ENCODE data around the gene SLC34A3. TPM values are rescaled to one million over a fixed set of nuclear protein-coding genes. Genes with fewer than 3 reads are reported as not detected.

SLC34A3 gene
- total and polyA plus RNA-seq, 2 donors (not counting 3 experiments of a cell fraction or from before 2014, with no cell fraction given) = not detected

DNA sequence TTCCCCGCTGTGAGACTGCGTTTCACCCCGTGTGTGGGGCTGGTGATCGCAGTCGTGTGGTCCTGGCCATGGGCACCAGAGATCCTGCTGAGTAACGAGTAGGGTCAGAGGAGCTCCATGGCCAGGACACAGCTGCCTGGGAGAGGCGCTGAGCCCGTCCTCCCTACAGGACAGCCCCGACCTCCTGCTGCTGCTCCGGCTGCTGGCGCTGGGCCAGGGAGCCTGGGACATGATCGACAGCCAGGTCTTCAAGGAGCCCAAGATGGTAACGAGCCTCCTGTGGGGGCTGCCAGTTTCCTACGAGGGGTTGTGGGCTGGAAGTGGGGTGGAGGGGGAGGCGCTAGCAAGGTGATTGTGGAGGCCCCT is 35.4 kb downstream of the SLC34A3 start:
- Histone ChIP-seq H3K4me3 (replicated peaks in 1 of 3; ENCODE audit: insufficient read depth in 1 of 3, low read depth in 1 of 3, low read length in 3 of 3) (no peak overlapping the region), H3K9ac (replicated peaks; ENCODE audit: extremely low read depth, insufficient read depth, low read length) (no peak overlapping the region), H4K20me1 (replicated peaks; ENCODE audit: control insufficient read depth, extremely low read depth, insufficient read depth, low read length) (no peaks in the 10 kb centered on the region), H3K27me3 (ENCODE audit: control insufficient read depth in 2 of 2, insufficient read depth in 2 of 2, low read length in 2 of 2) (no peaks in the 10 kb centered on the region), H3K9me3 (replicated peaks; ENCODE audit: control insufficient read depth, insufficient read depth, low read length) (no peaks in the 10 kb centered on the region), H3K9me1 (replicated peaks; ENCODE audit: control insufficient read depth, extremely low read depth, insufficient read depth, low read length) (no peaks in the 10 kb centered on the region), H3K4me1 (ENCODE audit: control insufficient read depth, extremely low read depth, insufficient read depth, low read length) (peaks cover 22% of the 10 kb centered on the region), H3K27ac (ENCODE audit: insufficient read depth, low read depth, low read length) (no peak overlapping the region), H3K36me3 (ENCODE audit: control insufficient read depth in 2 of 2, extremely low read depth in 1 of 2, insufficient read depth in 2 of 2, low read length in 2 of 2) (peaks cover 0 to 32% of the 10 kb centered on the region in 2 experiments), H3K4me2 (ENCODE audit: insufficient read depth, low read length) (no peak overlapping the region), H3K79me2 (ENCODE audit: control insufficient read depth, insufficient read depth, low read length) (no peaks in the 10 kb centered on the region), H2AFZ (ENCODE audit: low read depth, low read length) (no peak overlapping the region)
- dilution Hi-C loops (cut with MboI; ENCODE audit: extremely low pct_ligation_motif_present, low sequenced_read_pairs) (no loop called here), intact Hi-C loops (cut with micrococcal nuclease) (no loop called here)
- TF ChIP-seq GATA2 (IDR thresholded peaks at IDR 0.05; ENCODE audit: insufficient read depth, insufficient read length, low read depth, low read length) (no peak), POLR2AphosphoS5 (IDR thresholded peaks at IDR 0.05; ENCODE audit: insufficient read depth, low read depth, low read length) (no peak), EZH2 (IDR thresholded peaks at IDR 0.05; ENCODE audit: borderline replicate concordance, low read depth, low read length, severe bottlenecking) (no peak), JUN (IDR thresholded peaks at IDR 0.05; ENCODE audit: borderline replicate concordance, insufficient read depth, insufficient read length, low read depth) (no peak), MYC (IDR thresholded peaks at IDR 0.05; ENCODE audit: low read depth, low read length) (no peak), POLR2A (IDR thresholded peaks at IDR 0.05; ENCODE audit: low read depth, low read length) (no peak), FOS (IDR thresholded peaks at IDR 0.05; ENCODE audit: borderline replicate concordance, insufficient read depth, low read length) (no peak)
- TF ChIP-seq, protein P1, sequence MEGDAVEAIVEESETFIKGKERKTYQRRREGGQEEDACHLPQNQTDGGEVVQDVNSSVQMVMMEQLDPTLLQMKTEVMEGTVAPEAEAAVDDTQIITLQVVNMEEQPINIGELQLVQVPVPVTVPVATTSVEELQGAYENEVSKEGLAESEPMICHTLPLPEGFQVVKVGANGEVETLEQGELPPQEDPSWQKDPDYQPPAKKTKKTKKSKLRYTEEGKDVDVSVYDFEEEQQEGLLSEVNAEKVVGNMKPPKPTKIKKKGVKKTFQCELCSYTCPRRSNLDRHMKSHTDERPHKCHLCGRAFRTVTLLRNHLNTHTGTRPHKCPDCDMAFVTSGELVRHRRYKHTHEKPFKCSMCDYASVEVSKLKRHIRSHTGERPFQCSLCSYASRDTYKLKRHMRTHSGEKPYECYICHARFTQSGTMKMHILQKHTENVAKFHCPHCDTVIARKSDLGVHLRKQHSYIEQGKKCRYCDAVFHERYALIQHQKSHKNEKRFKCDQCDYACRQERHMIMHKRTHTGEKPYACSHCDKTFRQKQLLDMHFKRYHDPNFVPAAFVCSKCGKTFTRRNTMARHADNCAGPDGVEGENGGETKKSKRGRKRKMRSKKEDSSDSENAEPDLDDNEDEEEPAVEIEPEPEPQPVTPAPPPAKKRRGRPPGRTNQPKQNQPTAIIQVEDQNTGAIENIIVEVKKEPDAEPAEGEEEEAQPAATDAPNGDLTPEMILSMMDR (IDR thresholded peaks at IDR 0.05; ENCODE audit: extremely low read depth in 1 of 2, insufficient read depth in 1 of 2, low read depth in 1 of 2, low read length in 2 of 2) = no peak
- TF ChIP-seq, protein P2, sequence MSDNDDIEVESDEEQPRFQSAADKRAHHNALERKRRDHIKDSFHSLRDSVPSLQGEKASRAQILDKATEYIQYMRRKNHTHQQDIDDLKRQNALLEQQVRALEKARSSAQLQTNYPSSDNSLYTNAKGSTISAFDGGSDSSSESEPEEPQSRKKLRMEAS (IDR thresholded peaks at IDR 0.05; ENCODE audit: insufficient read depth, insufficient read length) = no peak
- POLR2A ChIA-PET = no interaction called here
- no peak for FAIRE-seq
- CTCF ChIA-PET = no interaction called here
- no TSS peak for BruUV-seq (replicated peaks)
- DNase-seq (ENCODE audit: low read depth, low spot score) = no peak
